Measurements from ENCODE around the gene KLF16. TPM values are rescaled to one million over a fixed set of nuclear protein-coding genes. Genes with fewer than 3 reads are reported as not detected.

Gene KLF16
- total RNA-seq, 1 donor from 2014 or later: 3.3 TPM

DNA sequence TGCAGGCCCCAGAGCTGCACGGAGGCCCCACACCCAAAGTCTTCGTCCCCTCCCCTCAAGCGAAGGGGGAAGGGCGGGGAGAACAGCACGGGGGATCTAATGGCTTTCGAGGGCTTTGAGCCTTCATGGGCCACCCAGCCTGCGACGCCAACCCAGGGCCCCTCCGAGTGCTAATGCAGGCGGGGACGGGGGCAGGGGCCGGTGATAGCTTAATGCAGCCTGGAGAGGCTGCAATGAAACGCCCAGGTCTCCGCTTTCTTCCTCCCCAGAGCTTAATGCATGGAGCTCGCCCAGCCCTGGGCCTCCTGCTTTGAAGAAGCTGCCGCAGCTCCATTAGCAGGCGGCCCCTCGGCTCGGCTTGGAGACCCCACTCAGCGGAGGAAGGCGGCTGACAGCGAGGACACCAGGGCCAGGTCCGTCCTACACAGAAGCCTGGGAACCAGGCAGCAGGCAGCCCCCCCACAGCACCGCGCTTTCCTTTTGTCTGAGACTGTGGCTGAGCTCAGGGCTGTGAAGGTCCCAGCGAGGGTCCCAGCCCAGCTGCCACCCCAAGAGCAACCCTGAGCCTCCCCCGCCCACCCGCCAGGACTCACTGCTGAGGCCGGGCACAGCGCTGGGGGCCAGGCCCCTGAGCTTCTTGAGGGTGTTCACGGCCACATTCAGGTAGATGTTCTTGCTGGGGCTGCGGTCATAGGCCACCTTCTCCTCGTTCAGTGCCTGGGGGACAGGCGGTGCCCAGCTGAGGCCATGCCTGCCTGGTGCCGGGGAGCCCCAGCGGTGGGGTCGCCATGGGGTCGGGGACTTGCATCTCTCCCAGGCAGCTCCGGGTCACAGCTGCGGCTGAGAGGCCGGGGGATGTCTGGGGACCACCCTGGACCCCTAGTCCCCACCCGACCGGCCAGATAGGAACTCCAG is 43.8 kb downstream of the KLF16 start:
- no peak for DNase-seq

DNA sequence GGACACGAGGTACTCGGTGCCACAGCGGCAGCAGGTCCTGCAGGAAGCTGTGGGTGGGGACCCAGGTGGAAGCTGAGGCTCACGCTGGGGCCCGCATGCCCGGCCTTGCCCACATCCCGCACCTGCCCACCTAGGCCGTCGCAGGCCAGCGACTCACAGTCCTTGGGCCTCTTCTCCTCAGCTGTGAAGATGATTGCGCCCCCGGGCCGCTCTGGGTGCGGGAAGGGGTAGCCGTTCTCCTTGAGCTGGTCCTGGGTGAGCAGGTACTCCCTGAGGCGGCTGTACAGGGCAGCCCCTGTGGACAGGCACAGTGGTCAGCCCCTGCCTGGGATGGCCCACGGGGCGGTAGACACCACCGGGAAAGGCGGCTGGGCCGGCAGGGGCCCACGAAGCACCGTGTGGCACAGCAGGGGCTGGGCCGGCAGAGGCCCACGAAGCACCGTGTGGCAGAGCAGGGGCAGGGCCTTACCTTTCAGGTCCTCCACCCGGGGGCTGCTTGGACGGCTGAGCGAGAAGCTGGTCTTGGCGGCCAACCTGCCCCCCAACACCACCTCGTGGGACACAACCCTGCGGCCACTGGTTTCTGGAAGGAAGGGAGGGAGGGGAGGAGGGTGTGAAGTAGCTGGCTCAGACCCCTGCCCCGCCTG is 44.7 kb downstream of the KLF16 start:
- no peak for DNase-seq

DNA sequence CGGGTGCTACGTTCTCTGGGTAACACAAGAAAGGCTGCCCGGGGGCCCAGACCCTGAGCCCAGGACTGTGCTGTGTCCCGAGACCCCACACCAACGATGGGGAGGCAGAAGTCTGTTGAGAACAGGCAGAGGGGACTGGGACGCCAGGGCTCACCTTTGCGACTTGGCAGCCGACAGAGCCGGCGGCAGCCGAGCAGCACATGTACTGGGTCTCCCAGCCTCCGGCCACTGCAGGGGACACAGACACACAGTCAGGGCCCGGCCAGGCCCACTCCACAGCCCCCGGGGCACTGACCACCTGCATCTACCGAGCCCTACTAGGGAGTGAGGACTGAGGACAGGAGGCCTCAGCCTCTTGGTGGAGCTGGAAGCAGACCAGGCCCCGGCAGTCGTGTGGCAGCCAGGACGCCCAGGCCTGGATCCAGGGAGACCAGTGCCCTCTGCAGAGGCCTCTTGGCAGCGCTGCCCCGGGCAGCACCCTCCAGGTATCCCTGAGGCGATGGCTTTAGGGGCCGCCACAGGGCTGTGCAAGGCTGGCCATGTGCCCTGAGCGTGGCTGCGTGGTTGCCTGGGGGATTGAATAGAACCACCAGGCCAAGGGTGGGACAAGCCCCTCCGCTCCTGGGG is 45.7 kb downstream of the KLF16 start:
- no peak for DNase-seq

DNA sequence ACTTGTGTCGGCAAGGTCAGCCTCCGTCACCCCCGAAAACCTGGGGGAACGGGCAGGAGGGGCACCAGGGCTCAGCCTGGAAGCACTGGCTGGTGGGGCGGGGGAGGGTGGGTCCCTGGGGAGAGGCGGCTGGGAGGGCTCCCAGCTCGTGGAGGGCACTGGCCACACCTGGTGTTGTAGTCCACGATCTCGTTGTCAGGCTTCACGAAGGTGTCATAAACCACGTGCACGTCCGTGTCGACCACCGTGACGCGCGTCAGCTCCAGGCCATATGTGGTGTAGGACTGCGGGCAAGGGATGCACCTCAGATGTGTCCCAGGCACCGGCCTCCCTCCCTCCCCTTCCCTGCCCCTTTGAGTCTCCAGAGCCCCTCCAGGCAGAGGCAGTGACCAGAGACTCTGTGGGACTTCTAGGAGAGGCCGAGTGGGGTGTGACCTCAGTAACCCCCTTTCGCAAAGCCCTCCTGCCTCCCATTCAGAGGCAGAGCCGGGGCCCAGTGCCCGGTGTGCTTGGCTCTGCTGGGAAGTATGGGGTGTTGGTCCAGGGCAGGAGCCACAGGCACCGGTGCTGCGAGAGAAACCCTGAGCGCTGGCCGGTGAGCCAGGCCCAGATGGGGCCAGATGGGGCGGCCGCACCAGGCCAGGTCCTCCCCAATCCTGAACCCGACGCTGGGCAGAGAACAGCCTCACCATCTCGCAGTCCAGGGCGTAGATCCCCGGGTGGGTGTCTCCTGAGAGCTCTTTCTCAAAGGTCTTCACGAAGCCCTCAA is 46.7 kb downstream of the KLF16 start:
- no peak for DNase-seq

DNA sequence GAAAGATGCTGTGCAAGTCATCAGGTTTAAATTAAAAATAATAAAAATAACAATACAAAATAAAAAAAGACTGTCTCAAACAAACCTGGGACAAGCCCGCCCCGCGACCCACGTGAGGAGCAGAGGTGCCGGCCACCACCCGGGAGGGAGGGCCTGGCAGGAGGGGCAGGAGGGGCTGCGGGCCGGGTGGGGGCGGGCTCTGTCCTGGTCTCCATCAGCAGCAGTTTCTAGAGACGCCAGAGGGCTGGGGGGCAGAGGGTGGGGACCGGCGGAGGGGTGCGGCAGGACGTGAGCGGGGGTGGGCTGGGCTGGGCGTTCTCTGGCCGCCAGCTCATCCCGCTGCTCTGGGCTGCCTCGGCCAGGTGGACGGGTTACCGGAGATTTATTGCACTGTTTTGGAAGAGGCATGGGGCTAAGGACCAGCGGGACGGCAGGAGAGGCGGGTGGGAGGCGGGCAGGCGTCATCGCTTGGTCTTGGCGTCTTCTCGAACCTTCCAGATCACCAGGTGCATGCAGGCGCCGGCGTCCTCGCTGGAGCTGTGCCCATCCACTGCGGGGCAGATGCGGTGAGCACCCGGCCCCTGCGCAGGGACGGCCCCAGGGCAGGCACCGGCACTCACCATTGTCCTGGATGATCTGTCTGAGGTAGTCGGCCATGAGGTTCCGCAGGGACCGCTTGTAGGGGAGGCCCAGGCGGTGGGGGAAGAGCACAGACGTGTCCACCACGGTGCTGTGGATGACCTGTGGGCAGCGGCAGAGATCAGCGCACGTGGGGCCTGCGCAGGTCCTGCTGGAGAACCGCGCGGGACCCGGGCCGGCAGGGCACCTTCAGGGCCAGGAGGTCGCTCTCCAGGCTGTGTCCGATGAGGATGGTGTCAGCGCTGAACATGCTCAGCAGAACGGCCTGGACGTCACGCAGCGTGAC is 47.5 kb downstream of the KLF16 start:
- DNase-seq: no peak

DNA sequence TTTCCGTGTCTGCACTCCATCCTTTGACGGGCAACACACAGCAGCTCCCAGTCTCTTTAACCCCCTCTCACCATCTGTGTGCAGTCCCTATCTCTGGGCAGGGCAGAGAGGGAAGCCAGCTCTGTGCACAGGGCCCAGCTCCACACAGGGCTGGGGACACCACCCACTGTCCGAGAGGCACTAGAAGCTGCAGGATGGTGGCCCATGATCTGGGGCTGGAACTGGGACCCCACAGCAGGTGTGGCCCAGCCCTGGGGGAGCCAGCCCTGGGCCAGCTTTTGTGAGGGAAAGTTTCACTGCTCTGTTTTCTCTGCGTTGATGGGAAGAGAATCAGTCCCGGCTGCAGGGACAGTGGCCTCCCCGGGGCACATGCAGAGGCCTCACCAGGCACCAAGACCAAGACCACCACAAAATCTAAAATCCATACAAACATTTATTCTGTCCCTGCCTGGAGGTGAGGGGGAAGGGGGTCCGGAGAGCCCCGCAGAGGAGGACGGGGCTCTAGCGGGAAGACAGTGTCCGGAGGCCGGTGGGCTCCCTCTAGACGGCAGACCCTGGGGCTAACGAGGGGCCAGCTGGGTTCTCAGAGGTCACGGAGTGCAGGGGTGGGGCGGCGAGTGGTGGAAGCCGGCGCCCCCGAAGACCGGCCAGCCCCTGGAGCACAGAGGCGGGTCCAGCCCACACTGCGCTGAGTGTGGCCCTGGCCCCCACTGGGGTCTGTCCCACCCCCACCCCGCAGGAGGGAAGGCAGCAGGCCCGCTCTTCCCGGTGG is 48.4 kb downstream of the KLF16 start:
- no peak for DNase-seq

DNA sequence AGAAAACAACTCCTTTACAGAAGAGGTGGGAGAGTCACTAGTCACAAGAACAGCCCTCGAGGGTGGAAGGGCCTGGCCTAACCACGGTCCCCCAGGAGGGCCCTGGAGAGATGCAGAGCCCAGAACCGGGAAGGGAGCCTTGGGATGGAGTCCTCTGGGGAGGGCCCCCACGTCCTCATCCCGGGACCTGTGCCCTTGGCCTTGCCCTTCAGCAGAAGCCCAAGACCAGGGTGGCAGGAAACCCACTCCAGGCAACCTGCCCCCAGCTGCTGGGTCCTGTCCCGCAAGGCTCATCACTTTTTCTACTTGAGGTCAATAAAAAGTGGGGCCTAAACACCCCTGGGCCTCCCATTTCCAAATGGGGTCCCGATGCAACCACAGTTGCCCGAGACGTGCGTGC is 49.0 kb downstream of the KLF16 start:
- no peak for DNase-seq

DNA sequence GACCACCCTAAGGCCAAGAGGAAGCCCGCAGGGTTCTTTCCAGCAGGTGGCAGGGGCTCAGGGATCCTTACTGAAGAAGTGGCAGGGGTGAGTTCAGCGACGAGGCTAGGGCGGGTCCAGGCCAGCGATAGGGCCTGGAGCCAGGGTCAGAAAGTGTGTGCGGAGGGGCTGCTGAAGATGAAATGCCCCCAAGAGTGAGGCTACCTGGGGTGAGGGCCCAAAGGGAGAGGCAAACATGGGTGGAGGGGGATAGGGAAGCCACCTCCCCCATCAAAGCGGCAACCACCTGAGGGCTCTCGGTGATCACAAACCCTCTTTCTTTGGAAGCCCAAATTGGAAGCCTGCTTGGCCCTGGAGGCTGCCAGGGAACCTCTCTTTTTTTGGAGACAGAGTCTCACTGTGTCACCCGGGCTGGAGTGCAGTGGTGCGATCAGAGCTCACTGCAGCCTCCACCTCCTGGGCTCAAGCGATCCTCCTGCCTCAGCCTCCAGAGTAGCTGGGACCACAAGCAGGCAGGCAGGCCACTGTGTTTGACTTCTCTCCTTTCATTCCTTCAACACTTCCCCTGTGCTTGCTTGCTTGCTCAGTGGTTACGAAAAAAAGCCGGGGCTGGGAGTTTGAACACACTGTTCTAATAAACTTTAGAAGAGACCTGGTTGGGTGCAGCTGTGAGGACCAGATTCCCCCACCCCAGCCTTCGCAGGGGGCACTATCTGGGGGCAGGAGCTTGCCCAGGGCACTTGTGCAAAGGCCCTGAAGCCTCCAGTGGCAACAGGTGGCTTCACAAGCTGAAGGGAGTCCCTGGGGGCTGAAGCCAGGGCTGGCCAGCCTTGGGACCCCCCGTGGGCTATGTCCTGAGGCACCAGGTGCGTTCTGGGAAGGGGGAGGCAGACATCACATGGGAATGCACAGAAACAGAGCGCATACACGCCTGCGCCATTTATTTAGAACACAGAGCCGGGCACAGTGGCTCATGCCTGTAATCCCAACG is 49.9 kb downstream of the KLF16 start:
- no peak for DNase-seq

DNA sequence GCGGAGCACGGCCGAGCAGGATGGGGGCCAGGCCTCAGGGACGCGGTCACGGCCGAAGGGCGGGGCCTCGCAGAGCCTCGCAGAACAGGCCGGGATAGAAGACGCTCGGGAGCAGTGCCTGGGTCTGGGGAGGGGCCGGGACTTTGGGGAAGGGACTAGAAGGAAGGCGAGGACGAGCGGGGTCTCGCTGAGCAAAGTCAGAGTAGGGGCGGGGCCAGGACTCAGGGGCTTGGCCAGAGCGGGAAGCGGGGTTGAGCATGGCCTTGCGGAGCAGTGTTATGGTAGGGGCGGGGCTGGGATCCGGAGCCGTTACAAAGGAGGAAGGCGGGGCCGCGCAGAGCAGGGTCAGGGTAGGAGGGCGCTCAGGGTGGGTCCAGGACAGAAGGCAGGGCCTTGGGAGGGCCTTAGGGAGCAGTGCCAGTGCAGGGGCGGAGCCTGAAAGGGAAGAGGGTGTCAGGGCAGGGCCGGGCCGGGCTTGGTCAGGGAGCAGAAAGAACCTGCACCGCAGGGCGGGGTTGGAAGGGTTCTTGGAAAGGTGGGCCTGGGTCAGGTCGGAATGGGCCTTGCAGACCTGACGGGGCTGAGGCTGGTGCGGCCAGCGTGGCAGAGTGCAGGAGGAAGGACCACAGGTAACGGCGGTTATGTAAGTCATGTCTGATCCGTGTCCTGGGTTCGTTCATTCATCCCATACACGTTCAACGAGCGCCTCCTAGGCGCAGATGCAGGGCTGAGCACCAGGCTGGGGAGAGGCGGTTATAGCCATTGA is 50.8 kb downstream of the KLF16 start:
- peak; percentile 74 for DNase-seq

DNA sequence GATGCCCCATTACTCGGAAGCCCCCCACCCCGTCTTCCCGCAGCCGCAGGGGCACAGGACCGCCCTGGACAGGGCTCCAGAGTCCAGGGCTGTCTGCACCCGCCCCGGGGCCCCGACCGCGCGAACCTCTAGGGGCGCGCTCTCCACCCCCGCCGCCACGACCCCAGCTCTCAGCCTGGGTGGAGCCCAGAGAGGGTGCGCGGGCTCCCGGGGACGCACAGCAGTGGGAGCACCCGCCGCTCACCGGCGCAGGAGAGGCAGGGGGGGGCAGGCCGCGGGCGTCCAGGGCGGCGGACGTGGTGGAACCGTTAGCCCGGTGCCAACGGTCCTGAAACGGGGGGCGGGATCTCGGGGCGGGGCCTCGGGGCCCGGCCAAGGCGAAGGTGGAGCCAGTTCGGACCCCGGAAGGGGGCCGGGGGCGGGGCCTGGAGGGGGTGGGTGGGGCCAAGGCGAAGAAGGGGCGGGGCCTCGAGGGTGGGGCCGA is 51.4 kb downstream of the KLF16 start, which contains the start of gene ATP8B3:
TSS of gene ATP8B3 (minus strand) at position 335 of the 484 bp plus-strand sequence. CDS start 540 bp downstream, outside the sequence.
- no peak for DNase-seq

DNA sequence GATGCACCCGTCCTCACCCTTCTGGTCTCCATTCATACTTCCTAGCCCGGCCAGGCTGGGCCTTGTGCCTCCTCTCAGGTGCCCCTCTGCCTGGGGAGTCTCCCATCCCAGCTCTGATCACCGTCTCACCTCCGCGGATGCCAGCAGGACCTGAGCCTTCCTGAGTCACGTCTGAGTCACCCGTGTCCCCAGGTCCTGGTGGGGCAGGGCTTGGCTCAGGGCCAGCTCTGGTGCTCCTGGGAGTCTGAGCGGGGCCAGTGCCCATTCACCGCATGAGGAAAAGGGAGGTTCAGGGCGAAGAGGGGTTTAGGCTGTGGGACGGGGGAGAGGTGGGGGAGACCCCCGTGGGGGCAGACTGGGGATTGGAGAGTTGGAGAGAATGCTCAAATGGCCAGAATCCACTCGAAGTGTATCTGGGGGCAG is 51.9 kb downstream of the KLF16 start:
- no peak for DNase-seq

DNA sequence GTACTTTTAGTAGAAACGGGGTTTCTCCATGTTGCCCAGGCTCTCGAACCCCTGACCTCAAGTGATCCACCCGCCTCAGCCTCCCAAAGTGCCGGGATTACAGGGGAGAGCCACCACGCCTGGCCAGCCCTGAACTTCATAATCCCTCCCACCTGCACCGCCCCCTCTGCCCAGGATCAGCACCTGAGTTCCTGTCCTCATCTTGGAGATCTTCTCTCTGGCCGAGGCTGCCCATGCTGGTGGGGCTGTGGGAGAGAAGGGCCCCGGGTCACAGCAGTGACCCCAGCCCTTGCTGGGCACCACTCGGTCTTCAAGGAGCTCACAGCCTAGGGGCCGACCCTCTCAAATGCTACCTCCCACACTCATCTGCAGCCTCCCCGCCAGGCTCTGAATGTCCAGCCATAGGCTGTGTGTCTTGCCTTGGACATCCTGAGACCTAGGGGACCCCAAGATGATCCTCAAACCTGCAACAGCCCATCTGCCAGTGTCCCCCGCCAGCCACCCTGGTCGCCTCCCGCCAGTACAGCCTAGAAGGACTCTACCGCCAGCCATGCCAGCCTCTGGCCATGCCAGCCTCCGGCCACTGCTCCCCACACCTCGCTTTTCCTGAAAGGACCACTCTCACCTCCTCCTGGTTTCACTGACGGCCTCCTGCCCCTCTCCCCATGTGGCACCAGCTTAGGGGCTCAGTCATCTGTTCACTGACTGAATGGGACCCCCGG is 52.8 kb downstream of the KLF16 start:
- DNase-seq: no peak

DNA sequence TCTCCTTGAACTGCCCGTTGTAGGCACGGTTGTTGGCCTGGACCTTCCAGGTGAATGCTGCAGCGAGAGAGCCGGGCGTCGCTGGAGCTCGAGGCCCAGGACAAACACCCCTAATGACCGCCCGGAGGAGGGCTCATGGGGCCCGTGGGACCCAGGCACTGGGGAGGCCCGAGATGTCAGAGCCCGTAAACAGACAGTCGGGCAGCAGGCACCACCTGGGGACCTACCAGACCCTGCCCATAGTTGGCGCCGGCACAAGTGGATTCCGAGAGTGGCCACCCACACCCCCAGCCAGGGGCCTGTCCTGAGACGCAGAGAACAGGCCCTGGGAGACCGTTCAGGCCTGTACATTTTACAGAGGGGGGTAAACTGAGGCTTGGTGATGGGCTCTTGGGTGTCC is 53.7 kb downstream of the KLF16 start:
- no peak for DNase-seq

DNA sequence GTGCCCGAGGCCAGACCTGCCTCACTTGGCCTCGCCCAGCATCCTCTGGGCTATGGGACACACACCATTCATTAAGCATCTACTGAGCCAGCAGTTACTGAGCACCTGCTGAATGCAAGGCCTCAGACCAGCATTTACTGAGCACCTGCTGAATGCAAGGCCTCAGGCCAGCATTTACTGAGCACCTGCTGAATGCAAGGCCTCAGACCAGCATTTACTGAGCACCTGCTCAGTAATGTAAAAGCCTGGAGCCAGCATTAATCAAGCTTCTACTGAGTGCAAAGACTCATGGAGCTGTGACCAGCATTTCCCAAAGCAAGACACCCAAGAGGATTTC is 55.0 kb downstream of the KLF16 start:
- no peak for DNase-seq

DNA sequence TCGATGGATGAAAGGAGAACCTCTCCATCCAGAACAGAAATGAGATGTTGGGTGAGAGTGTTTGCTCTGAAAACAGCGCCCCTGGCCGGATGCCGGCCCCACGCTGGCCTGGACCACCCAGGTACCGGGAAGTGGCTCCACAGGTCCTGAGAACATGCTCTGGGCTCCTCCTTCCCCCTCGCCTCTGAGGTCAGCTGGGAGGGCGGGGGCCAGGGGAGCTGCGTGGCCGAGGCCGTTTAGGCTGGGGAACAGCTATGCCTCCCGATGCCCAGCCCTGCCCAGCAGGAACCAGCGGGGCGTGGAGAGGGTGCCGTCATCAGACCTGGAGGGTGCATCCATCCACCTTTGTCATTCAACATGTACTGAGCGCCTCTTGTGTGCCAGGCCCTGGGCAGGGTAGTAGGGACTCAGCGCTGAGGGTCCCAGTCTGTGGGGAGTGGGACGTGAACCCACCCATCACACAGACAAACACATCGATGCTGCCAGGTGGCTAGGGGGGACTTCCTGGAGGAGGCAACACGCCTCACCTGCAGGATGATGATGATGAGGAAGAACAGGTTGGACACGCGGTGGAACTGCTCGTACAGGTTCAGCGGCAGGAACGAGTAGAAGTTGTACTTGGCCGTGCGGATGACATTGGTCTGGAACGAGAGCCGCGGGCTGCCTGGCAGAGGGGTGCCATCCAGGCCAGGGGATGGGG is 55.5 kb downstream of the KLF16 start:
- no peak for DNase-seq

DNA sequence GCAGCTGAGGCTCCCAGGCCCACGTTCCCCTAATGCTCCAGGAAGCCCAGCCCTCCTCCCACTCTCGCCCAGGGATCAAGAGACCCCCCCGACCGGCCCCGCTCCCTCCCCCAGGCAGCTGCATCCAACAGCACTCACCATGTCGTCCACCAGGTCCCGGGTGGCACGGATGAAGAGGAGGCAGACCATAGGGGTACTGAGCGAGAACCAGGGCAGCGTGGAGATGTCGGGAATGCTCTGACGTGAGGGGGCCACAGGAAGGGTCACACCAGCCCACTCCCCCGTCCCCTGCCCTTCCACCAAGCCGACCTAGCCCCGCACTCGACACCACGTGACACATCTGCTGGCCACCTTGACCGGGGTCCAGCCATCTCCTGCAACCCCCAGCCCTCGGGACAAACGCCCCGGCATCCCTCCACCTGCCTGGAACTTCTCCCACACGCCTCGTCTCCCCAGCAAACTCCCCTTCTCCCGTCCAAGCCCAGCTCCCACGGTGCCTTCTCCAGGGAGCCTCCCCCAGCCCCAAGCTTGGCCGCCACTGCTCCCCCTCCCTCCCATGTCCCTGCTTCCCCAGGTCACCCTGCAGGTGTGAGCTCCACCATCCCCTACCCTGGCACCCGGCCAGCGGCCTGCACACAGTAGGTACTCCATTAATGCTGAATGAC is 56.2 kb downstream of the KLF16 start:
- DNase-seq: no peak

Measured in occipital lobe (tissue), 2 donors.